GM23338 (cell line): ENCODE results near the gene NAA15.

ENCODE experiments used
- CREB1 ChIP-seq: fragments of 250-450 bp; sonication (Bioruptor Pico); IDR thresholded peaks from 2 replicates; pipeline ENCODE4 v1.5.0; 2020; ENCODE audit warnings: low read depth, mild to moderate bottlenecking, moderate library complexity
- CTCF ChIP-seq, 2 experiments: fragments of 200-600 bp in 1 of 2; sonication (generic) in 1 of 2; conservative IDR thresholded peaks; 2 replicates each; pipeline versions ENCODE4 v1.5.1 to v1.6.1; 2016 to 2017; ENCODE audit warnings: antibody characterized with exemption in 2 of 2, low read depth in 2 of 2, mild to moderate bottlenecking in 2 of 2, moderate library complexity in 1 of 2
- ETS1 ChIP-seq: IDR thresholded peaks from 2 replicates; pipeline ENCODE4 v1.6.1; 2016; ENCODE audit warnings: antibody characterized with exemption
- EZH2 ChIP-seq: fragments of 200-600 bp; sonication (generic); IDR thresholded peaks from one replicate; pipeline ENCODE4 v1.8.0; 2017; ENCODE audit warnings: antibody characterized with exemption, mild to moderate bottlenecking, low read depth; ENCODE audit not compliant: unreplicated experiment
- EZH2phosphoT487 ChIP-seq: fragments of 200-600 bp; sonication (generic); IDR thresholded peaks from one replicate; pipeline ENCODE4 v1.8.1; 2018; ENCODE audit warnings: antibody characterized with exemption; ENCODE audit not compliant: unreplicated experiment
- JUNB ChIP-seq: IDR thresholded peaks from one replicate; pipeline ENCODE4 v1.6.1; 2016; ENCODE audit warnings: antibody characterized with exemption; ENCODE audit not compliant: unreplicated experiment
- NANOG ChIP-seq: IDR thresholded peaks from 2 replicates; pipeline ENCODE4 v1.6.1; 2016; ENCODE audit warnings: antibody characterized with exemption, borderline replicate concordance
- POLR2AphosphoS5 ChIP-seq: IDR thresholded peaks from 2 replicates; pipeline ENCODE4 v1.6.1; 2016; ENCODE audit warnings: antibody characterized with exemption, low read depth
- TF ChIP-seq, protein P1 (sequence below): IDR thresholded peaks from one replicate; pipeline ENCODE4 v1.6.1; 2018; ENCODE audit warnings: antibody characterized with exemption; ENCODE audit not compliant: unreplicated experiment

DNA sequence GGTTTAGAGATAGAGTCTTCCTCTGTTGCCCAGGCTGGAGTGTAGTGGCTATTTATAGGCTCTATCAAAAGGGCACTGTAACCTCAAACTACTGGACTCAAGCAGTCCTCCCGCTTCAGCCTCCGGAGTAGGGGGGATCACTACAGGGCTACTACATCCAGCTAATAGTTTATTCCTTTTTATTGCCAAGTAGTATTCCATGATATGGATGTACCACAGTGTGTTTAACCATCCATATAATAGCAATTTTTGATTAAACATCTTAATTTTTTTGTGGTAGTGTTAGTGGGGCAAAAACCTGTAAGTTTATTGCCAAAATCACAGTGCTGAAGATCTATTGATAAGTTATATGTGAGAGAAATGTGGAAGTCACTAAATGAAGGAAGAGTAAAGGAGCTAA is 3.6 kb downstream of the NAA15 start:
- TF ChIP-seq POLR2AphosphoS5 (no peak), CTCF (conservative IDR thresholded peaks at IDR 0.05; ENCODE audit: low read depth in 2 of 2) (no peak), EZH2phosphoT487 (no peak), ETS1 (no peak), JUNB (no peak), NANOG (no peak), CREB1 (CRISPR knock-in tag) (no peak), EZH2 (no peak)
- TF ChIP-seq, protein P1, sequence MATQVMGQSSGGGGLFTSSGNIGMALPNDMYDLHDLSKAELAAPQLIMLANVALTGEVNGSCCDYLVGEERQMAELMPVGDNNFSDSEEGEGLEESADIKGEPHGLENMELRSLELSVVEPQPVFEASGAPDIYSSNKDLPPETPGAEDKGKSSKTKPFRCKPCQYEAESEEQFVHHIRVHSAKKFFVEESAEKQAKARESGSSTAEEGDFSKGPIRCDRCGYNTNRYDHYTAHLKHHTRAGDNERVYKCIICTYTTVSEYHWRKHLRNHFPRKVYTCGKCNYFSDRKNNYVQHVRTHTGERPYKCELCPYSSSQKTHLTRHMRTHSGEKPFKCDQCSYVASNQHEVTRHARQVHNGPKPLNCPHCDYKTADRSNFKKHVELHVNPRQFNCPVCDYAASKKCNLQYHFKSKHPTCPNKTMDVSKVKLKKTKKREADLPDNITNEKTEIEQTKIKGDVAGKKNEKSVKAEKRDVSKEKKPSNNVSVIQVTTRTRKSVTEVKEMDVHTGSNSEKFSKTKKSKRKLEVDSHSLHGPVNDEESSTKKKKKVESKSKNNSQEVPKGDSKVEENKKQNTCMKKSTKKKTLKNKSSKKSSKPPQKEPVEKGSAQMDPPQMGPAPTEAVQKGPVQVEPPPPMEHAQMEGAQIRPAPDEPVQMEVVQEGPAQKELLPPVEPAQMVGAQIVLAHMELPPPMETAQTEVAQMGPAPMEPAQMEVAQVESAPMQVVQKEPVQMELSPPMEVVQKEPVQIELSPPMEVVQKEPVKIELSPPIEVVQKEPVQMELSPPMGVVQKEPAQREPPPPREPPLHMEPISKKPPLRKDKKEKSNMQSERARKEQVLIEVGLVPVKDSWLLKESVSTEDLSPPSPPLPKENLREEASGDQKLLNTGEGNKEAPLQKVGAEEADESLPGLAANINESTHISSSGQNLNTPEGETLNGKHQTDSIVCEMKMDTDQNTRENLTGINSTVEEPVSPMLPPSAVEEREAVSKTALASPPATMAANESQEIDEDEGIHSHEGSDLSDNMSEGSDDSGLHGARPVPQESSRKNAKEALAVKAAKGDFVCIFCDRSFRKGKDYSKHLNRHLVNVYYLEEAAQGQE, result no peak
